GM12878 (cell line): ENCODE measurements around the gene NR6A1. TPM values are rescaled to one million over a fixed set of nuclear protein-coding genes. Genes with fewer than 3 reads are reported as not detected.

Experiments
- ATAC-seq: fragments of 200-7000 bp; cut with Tn5 transposase; 3 replicates; pipeline ENCODE4 v1.9.1; 2020; ENCODE audit warnings: mild to moderate bottlenecking, moderate library complexity
- BruUV-seq: library from RNA; stranded (reverse); fragments of 400-500 nt; replicated peaks from 2 replicates; lab custom pipeline; 2021; lab: Mats Ljungman, UMichigan
- CTCF ChIA-PET: fragments of 300-600 bp; sonication (Branson Sonifier 250); formaldehyde crosslinking; extraction: SDS; loops from one replicate; lab custom pipeline; 2021; ENCODE audit warnings: inconsistent platforms; lab: Yijun Ruan, JAX
- POLR2A ChIA-PET: fragments of 350-600 bp; formaldehyde crosslinking; extraction: SDS; loops from one replicate; lab custom pipeline; 2021; ENCODE audit warnings: inconsistent platforms; lab: Charles Lee
- RAD21 ChIA-PET: fragments of 300-600 bp; sonication (Branson Sonifier 250); formaldehyde crosslinking; loops from one replicate; lab custom pipeline; 2023; ENCODE audit warnings: antibody characterized with exemption; ENCODE audit not compliant: unreplicated experiment; lab: Charles Lee
- SMC1A ChIA-PET: fragments of 300-600 bp; sonication (Branson Sonifier 250); formaldehyde crosslinking; loops from one replicate; lab custom pipeline; 2023; ENCODE audit not compliant: unreplicated experiment, uncharacterized antibody; lab: Charles Lee
- DNase-seq: peaks from one replicate; pipeline ENCODE4 v3.0.0-alpha.2; 2011; ENCODE audit warnings: low read depth, low spot score
- FAIRE-seq: peaks from 3 replicates; lab custom pipeline; 2011; peaks lifted over from hg19 to GRCh38; lab: Jason Lieb, UNC
- H2AFZ ChIP-seq: 2 replicates; pipeline ENCODE4 v1.6.0; 2011; ENCODE audit warnings: low read depth, low read length, control low read depth; ENCODE audit not compliant: control insufficient read depth
- H3K27ac ChIP-seq: 2 replicates; pipeline ENCODE4 v1.5.1; 2011; ENCODE audit warnings: control low read depth; ENCODE audit not compliant: control insufficient read depth, insufficient read depth
- H3K27me3 ChIP-seq, 2 experiments: replicated peaks in 1 of 2; 2 replicates each; pipeline versions ENCODE4 v1.6.0 to v1.6.1; 2011; ENCODE audit warnings: low read length in 1 of 2; ENCODE audit not compliant: control insufficient read depth in 2 of 2, insufficient read depth in 2 of 2
- H3K36me3 ChIP-seq, 2 experiments: 2 replicates each; pipeline ENCODE4 v1.5.1; 2011; ENCODE audit warnings: low read length in 1 of 2; ENCODE audit not compliant: control insufficient read depth in 2 of 2, insufficient read depth in 2 of 2
- H3K4me1 ChIP-seq: 2 replicates; pipeline ENCODE4 v1.6.1; 2011; ENCODE audit warnings: mild to moderate bottlenecking, low read length, moderate library complexity, mixed read lengths; ENCODE audit not compliant: control insufficient read depth, insufficient read depth
- H3K4me2 ChIP-seq: 2 replicates; pipeline ENCODE4 v1.6.0; 2011; ENCODE audit warnings: control low read depth; ENCODE audit not compliant: control insufficient read depth, insufficient read depth
- H3K4me3 ChIP-seq: fragments of 200-600 bp; sonication (generic); 2 replicates; pipeline ENCODE4 v1.5.1; 2016
- H3K79me2 ChIP-seq: 2 replicates; pipeline ENCODE4 v1.6.0; 2011; ENCODE audit warnings: low read length; ENCODE audit not compliant: control insufficient read depth, insufficient read depth
- H3K9ac ChIP-seq: 2 replicates; pipeline ENCODE4 v1.8.0; 2011; ENCODE audit warnings: low read length, control low read depth, mixed read lengths; ENCODE audit not compliant: control insufficient read depth, insufficient read depth
- H3K9me3 ChIP-seq: replicated peaks from 3 replicates; pipeline ENCODE4 v1.5.1; 2011; ENCODE audit warnings: mild to moderate bottlenecking, low read length; ENCODE audit not compliant: control insufficient read depth, insufficient read depth
- H4K20me1 ChIP-seq: 2 replicates; pipeline ENCODE4 v1.6.0; 2011; ENCODE audit not compliant: control insufficient read depth, insufficient read depth
- ETV6 ChIP-seq, 2 experiments: fragments of 450-650 bp in 1 of 2; IDR thresholded peaks in 1 of 2; conservative IDR thresholded peaks in 1 of 2; 2 replicates each; pipeline ENCODE4 v1.6.1; 2014; ENCODE audit warnings: antibody characterized with exemption in 1 of 2, borderline replicate concordance in 1 of 2, low read depth in 1 of 2, mild to moderate bottlenecking in 1 of 2, moderate library complexity in 1 of 2
- FOXK2 ChIP-seq: fragments of 450-650 bp; IDR thresholded peaks from 2 replicates; pipeline ENCODE4 v1.6.1; 2017; ENCODE audit warnings: mild to moderate bottlenecking, moderate library complexity
- MYC ChIP-seq: IDR thresholded peaks from 2 replicates; pipeline ENCODE4 v1.6.1; 2011; ENCODE audit warnings: mild to moderate bottlenecking, low read length, moderate library complexity, inconsistent platforms; ENCODE audit not compliant: insufficient read depth, insufficient replicate concordance, insufficient read length, severe bottlenecking
- RCOR1 ChIP-seq: conservative IDR thresholded peaks from 2 replicates; pipeline ENCODE4 v1.6.1; 2012; ENCODE audit warnings: low read depth, low read length, improper control_type of control experiment
- RFX5 ChIP-seq: IDR thresholded peaks from 2 replicates; pipeline ENCODE4 v1.6.1; 2011; ENCODE audit warnings: low read depth, low read length, improper control_type of control experiment
- SMAD5 ChIP-seq: IDR thresholded peaks from 2 replicates; pipeline ENCODE4 v1.6.1; 2016; ENCODE audit warnings: antibody characterized with exemption, low read depth
- SREBF2 ChIP-seq: IDR thresholded peaks from 2 replicates; pipeline ENCODE4 v1.6.1; 2012; ENCODE audit warnings: mild to moderate bottlenecking, low read length
- YBX1 ChIP-seq: fragments of 450-650 bp; IDR thresholded peaks from 2 replicates; pipeline ENCODE4 v1.6.1; 2016; ENCODE audit warnings: antibody characterized with exemption
- YY1 ChIP-seq: IDR thresholded peaks from 2 replicates; pipeline ENCODE4 v1.6.1; 2011; ENCODE audit warnings: low read depth, mild to moderate bottlenecking, low read length
- ZNF217 ChIP-seq: fragments of 450-650 bp; IDR thresholded peaks from 2 replicates; pipeline ENCODE4 v1.6.1; 2017; ENCODE audit warnings: antibody characterized with exemption, mild to moderate bottlenecking
- WGBS: methylation state at CpG from one replicate; pipeline ENCODE4 v1.1.6; 2016; ENCODE audit warnings: low lambda C conversion rate; ENCODE audit not compliant: insufficient replicate concordance, insufficient coverage; ENCODE audit errors: missing lambda C conversion rate; 5-methylcytosine and 5-hydroxymethylcytosine counted together
- in situ Hi-C: fragments of 300-500 bp; cut with MboI; formaldehyde crosslinking; loops from 9 replicates; pipeline ENCODE4 v1.14.3; 2018; ENCODE audit warnings: mixed read lengths
- intact Hi-C: fragments of 100-400 bp; cut with micrococcal nuclease; formaldehyde crosslinking; loops from one replicate; pipeline ENCODE4 v1.14.2; 2022; ENCODE audit not compliant: unreplicated experiment
- polyA plus RNA-seq, 11 experiments: library from polyadenylated mRNA; depleted of rRNA in 4 of 11; unstranded in 6 of 11; stranded (reverse) in 5 of 11; fragments of >200 nt; fragmentation: Nextera tagmentation in 4 of 11; fragmentation: Illumina TruSeq in 1 of 11; extraction: Ambion mirVana in 4 of 11; extraction: Trizol in 1 of 11; gene quantifications; 1 replicate in 1 of 11; 2 replicates in 10 of 11; pipeline versions ENCODE4 v1.2.1 to v1.2.3, GENCODE V29; 2011 to 2016; ENCODE audit warnings: inconsistent platforms in 2 of 11, missing spikeins in 2 of 11, low read depth in 1 of 11
- total RNA-seq, 4 experiments: library from RNA; depleted of rRNA in 3 of 4; stranded (reverse); fragments of >200 nt in 3 of 4; fragmentation: Illumina TruSeq in 1 of 4; extraction: Trizol in 1 of 4; gene quantifications; 2 replicates each; pipeline versions ENCODE4 v1.2.1 to v1.2.3, GENCODE V29; 2013 to 2021
- TF ChIP-seq, protein P1 (sequence below): IDR thresholded peaks from 2 replicates; pipeline ENCODE4 v1.6.1; 2012; ENCODE audit warnings: improper control_type of control experiment, low read depth, low read length; ENCODE audit not compliant: insufficient replicate concordance
- TF ChIP-seq, protein P2 (sequence below): IDR thresholded peaks from 2 replicates; pipeline ENCODE4 v1.6.1; 2011; ENCODE audit warnings: low read depth, mild to moderate bottlenecking, low read length, moderate library complexity, borderline replicate concordance; ENCODE audit errors: extremely low read depth
- TF ChIP-seq, protein P3 (sequence below): IDR thresholded peaks from 2 replicates; pipeline ENCODE4 v1.6.1; 2011; ENCODE audit warnings: low read depth, low read length, improper control_type of control experiment, borderline replicate concordance
- TF ChIP-seq, protein P4 (sequence below): fragments of 450-650 bp; IDR thresholded peaks from 2 replicates; pipeline ENCODE4 v1.6.1; 2017; ENCODE audit warnings: borderline replicate concordance

Gene NR6A1
- total and polyA plus RNA-seq, 10 of the 15 experiments (the other 5 are each of a cell fraction or from before 2014, with no cell fraction given), result 1.2 to 9.2 (median 4.6) TPM

DNA sequence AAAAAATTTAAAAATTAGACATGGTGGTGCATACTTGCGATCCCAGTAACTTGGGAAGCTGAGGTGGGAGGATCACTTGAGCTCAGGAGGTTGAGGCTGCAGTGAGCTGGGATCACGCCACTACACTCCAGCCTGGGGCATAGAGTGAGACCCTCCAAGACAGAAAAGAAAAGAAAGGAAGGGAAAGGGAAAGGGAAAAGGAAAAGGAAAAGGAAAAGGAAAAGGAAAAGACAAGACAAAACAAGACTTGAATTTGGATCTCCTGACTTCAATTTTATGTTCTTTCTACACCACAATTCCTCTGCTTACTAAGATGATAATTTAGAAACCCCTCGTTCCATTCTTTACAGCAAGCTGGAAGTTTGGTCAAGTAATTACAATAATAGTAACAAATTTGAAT is 88.1 kb downstream of the NR6A1 start:
- Histone ChIP-seq H3K36me3 (peaks cover 1 to 6% of the 10 kb centered on the region in 2 experiments; a peak in 2 of 4 replicates), H3K27ac (no peak overlapping the region), H3K79me2 (peaks cover 3% of the 10 kb centered on the region), H3K9me3 (no peaks in the 10 kb centered on the region; the same call in 2 of the 3 replicates), H3K27me3 (no peaks in the 10 kb centered on the region), H3K9ac (no peak overlapping the region), H2AFZ (no peak overlapping the region), H3K4me3 (no peak overlapping the region), H3K4me2 (no peak overlapping the region), H4K20me1 (no peaks in the 10 kb centered on the region), H3K4me1 (peaks cover 2% of the 10 kb centered on the region)
- ChIA-PET SMC1A (interaction anchor here (1.0 to 4.5 kb wide), 10 partner anchors 9 to 65 kb away, joined by 3 to 25 read pairs (median 4); no protein-coding TSS in a partner anchor), RAD21 (interaction anchor here (0.8 kb wide), 1 partner anchor 59 kb away, joined by 3 read pairs; no protein-coding TSS in a partner anchor), CTCF (interaction anchor here (0.7 to 2.8 kb wide), 3 partner anchors 29 to 46 kb away, joined by 3 to 8 read pairs (median 4); no protein-coding TSS in a partner anchor), POLR2A (interaction anchor here (0.5 to 1.1 kb wide), 2 partner anchors 8 to 13 kb away, joined by 3 to 4 read pairs; no protein-coding TSS in a partner anchor)
- intact Hi-C loops (no loop called here), in situ Hi-C loops (no loop called here)
- ATAC-seq, result no peak
- TF ChIP-seq SMAD5 (no peak), FOXK2 (no peak), RCOR1 (no peak), RFX5 (no peak), ETV6 (conservative IDR thresholded peaks at IDR 0.05 in 1 of 2, IDR thresholded peaks at IDR 0.05 in 1 of 2; ENCODE audit: borderline replicate concordance in 1 of 2, low read depth in 1 of 2) (no peak), YY1 (no peak), ZNF217 (no peak), YBX1 (no peak), MYC (no peak), SREBF2 (no peak)
- TF ChIP-seq, protein P1, sequence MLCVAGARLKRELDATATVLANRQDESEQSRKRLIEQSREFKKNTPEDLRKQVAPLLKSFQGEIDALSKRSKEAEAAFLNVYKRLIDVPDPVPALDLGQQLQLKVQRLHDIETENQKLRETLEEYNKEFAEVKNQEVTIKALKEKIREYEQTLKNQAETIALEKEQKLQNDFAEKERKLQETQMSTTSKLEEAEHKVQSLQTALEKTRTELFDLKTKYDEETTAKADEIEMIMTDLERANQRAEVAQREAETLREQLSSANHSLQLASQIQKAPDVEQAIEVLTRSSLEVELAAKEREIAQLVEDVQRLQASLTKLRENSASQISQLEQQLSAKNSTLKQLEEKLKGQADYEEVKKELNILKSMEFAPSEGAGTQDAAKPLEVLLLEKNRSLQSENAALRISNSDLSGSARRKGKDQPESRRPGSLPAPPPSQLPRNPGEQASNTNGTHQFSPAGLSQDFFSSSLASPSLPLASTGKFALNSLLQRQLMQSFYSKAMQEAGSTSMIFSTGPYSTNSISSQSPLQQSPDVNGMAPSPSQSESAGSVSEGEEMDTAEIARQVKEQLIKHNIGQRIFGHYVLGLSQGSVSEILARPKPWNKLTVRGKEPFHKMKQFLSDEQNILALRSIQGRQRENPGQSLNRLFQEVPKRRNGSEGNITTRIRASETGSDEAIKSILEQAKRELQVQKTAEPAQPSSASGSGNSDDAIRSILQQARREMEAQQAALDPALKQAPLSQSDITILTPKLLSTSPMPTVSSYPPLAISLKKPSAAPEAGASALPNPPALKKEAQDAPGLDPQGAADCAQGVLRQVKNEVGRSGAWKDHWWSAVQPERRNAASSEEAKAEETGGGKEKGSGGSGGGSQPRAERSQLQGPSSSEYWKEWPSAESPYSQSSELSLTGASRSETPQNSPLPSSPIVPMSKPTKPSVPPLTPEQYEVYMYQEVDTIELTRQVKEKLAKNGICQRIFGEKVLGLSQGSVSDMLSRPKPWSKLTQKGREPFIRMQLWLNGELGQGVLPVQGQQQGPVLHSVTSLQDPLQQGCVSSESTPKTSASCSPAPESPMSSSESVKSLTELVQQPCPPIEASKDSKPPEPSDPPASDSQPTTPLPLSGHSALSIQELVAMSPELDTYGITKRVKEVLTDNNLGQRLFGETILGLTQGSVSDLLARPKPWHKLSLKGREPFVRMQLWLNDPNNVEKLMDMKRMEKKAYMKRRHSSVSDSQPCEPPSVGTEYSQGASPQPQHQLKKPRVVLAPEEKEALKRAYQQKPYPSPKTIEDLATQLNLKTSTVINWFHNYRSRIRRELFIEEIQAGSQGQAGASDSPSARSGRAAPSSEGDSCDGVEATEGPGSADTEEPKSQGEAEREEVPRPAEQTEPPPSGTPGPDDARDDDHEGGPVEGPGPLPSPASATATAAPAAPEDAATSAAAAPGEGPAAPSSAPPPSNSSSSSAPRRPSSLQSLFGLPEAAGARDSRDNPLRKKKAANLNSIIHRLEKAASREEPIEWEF, result no peak
- TF ChIP-seq, protein P2, sequence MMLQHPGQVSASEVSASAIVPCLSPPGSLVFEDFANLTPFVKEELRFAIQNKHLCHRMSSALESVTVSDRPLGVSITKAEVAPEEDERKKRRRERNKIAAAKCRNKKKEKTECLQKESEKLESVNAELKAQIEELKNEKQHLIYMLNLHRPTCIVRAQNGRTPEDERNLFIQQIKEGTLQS, result no peak
- TF ChIP-seq, protein P3, sequence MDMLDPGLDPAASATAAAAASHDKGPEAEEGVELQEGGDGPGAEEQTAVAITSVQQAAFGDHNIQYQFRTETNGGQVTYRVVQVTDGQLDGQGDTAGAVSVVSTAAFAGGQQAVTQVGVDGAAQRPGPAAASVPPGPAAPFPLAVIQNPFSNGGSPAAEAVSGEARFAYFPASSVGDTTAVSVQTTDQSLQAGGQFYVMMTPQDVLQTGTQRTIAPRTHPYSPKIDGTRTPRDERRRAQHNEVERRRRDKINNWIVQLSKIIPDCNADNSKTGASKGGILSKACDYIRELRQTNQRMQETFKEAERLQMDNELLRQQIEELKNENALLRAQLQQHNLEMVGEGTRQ, result no peak
- TF ChIP-seq, protein P4, sequence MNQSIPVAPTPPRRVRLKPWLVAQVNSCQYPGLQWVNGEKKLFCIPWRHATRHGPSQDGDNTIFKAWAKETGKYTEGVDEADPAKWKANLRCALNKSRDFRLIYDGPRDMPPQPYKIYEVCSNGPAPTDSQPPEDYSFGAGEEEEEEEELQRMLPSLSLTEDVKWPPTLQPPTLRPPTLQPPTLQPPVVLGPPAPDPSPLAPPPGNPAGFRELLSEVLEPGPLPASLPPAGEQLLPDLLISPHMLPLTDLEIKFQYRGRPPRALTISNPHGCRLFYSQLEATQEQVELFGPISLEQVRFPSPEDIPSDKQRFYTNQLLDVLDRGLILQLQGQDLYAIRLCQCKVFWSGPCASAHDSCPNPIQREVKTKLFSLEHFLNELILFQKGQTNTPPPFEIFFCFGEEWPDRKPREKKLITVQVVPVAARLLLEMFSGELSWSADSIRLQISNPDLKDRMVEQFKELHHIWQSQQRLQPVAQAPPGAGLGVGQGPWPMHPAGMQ, result no peak
- 93% methylated on average over 3 of the region's 3 CpGs for WGBS
- BruUV-seq, result no TSS peak
- no peak for DNase-seq
- no peak for FAIRE-seq
